GM19328 (cell line): ENCODE measurements around the gene ADAM15.

ENCODE experiments used
- ATAC-seq: cut with Tn5 transposase; IDR thresholded peaks from one replicate; pipeline ENCODE4 v1.9.1; 2021; ENCODE audit warnings: mild to moderate bottlenecking, moderate library complexity; ENCODE audit not compliant: unreplicated experiment

ADAM15 gene

DNA sequence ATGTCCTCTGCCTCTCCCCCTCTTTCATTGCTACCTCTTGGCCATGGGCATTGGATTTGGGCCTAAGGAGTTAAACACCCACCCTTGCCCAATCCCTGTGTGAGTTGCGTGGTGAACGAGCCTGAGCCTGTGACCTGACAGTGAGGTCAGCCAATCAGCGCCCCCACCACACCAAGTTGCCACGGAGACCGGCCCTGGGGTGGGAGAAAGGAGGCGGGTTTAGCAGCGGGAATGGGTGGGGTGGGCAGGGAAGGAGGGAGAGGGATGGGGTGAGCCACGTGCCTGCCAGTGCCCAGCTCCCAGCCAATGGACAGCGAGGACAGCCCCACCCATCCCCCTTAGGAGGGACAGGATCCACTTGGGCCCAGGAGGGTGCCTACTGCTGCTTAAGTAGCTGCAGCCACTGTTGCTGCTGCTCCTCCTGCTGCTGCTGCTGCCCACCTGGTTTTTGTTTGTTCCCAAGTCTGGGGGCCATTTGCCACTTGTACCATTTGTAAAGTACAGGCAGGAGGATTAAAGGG, 39.0 kb upstream of the ADAM15 start:
- no peak for ATAC-seq

DNA sequence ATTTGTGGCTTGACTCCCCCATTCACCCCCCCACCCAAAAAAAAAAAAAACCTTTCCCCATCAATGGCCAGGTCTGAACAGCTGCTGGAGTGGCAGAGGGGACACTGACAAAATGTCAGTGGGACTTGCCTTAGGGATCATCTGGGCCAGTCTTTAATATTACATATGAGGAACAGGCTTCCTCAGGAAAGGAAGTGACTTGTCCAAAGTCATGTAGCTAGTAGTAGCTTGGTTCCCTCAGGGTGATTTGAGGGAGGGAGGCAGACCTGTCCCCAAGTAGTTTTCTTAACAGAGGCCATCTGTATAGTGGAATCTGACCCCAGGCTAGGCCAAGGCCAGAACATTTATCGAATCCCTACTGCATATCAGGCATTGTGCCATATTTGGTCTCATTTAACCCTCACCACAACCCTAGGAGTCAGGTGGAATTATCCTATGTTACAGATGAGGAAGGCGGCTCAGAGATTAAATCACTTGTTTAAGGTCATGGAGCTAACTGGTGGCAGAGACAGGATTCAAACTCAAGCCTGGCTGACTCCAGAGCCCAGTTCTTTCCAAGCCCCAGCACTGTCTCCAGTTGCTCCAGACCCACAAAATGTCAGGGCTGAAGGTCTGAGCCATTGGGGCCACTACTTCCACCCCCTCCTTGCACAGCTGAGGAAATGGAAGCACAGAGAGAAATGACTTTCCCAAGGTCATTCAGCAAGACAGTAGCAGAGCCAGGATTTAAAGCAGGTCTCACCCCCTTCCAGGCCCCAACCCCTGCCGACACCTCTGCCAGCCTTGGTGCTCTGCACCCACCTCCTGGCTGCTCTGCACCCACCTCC, 38.1 kb upstream of the ADAM15 start:
- ATAC-seq: no peak

- no peak for ATAC-seq
Observed at GRCh38 chr1:155013632-155014031, 37.5 kb upstream of the ADAM15 start.

DNA sequence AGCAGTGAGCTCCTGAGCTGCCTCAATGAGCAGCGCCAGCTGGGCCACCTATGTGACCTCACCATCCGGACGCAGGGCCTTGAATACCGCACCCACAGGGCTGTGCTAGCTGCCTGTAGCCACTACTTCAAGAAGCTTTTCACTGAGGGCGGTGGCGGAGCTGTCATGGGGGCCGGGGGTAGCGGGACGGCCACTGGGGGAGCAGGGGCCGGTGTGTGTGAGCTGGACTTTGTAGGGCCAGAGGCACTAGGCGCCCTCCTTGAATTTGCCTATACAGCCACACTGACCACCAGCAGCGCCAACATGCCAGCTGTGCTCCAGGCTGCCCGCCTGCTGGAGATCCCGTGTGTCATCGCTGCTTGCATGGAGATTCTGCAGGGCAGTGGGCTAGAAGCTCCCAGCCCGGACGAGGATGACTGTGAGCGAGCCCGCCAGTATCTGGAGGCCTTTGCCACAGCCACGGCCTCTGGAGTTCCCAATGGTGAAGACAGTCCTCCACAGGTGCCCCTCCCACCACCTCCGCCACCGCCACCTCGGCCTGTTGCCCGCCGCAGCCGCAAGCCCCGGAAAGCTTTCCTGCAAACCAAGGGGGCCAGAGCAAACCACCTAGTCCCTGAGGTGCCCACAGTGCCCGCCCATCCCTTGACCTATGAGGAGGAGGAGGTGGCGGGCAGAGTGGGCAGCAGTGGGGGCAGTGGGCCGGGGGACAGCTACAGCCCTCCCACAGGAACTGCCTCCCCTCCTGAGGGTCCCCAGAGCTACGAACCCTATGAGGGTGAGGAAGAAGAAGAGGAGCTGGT, 36.2 kb upstream of the ADAM15 start:
- ATAC-seq: no peak

GRCh38 chr1:155015527-155016230, 35.4 kb upstream of the ADAM15 start:
- no peak for ATAC-seq

DNA sequence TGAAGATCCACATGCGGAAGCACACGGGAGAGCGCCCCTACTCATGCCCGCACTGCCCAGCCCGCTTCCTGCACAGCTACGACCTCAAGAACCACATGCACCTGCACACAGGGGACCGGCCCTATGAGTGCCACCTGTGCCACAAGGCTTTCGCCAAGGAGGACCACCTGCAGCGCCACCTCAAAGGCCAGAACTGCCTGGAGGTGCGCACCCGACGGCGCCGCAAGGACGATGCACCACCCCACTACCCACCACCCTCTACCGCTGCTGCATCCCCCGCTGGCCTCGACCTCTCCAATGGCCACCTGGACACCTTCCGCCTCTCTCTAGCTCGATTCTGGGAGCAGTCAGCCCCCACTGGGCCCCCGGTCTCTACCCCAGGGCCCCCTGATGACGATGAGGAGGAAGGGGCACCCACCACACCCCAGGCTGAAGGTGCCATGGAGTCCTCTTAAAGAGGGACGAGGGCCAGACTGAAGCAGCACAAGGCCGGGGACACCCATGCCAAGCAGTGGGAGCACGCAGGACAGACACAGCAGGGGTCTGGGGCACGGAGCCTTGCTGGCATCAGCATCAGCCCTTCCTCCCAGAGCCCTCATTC, 34.8 kb upstream of the ADAM15 start:
- ATAC-seq: no peak

DNA sequence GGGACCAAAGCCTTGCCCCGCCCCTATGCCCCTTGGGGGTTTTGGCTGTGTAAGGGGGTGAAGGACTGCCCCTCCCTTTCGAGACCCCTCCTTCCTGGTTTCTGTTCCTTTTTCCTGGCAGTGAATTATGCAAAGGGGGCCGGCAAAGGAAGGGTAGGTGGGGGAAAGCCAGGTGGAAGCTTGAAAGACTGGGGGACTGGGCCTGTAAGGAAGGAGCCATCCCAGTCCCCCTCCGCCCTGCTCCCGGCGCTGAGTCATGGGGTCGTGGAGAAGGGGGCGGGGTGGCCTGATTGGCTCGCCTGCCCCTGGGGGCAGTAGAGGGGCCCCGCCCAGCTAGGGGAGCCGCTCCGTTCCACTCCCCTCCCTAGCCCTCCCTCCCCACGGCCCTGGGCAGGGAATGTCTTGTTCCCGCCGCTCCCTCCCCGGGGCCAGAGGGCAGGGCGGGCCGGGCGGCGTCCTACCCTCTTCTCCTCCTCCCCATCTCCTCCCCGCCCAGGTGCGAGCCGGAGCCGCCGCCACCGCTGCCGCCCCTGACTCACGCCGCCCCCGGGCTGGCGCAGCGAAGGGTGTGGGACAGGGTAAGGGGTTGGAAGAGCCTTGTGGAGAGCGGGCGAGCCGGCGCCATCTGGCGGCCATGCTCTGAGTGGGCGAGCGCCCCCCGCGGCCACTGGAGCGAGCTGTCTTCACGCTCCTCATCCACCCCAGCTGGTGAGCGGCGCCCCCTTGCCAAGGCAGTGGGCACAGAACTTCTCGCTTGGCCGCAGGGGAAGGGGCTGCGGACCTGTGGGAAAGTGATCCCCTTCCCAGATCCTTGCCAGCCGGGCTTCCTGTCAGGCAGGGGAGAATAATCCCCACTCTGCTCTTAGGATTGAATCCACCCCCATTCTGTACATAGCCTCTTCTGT, 33.8 kb upstream of the ADAM15 start:
- ATAC-seq: peak; percentile 84

GRCh38 chr1:155017946-155018316, 33.2 kb upstream of the ADAM15 start:
- ATAC-seq: no peak

DNA sequence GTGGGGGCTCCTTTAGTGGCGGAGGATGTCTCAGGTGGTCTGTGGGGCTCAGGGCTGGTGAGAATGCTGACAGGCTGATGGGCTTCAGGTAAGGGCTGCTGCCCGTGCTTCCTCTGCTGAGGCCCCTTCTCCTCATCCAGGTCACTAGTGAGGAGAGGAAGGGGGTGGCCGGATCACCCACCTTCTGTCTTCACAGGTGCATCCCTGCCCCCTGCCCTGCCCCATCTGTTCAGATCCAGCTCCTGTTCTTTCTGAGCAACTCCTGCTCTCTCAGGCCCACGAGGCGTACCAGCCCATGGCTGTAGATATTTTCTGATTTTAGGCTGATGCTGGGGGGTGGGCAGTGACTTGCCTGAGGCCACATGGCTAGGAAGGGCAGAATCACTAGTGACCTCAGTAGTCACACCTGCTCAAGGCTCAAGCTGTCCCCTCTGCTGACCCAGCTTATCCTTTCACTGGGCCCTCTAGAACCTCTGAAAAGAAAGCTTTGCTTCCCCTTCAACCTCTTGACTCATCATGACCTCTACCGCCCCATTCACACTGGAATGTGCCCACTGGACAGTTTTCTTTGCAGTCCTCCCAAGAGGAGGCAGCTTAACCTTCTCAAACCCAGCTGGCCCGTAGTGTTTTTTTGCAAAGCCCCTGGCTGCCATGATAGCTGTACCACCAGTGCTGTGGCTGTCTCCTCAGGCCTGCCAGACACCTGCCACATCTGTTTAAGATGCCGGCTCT, 32.3 kb upstream of the ADAM15 start:
- ATAC-seq: no peak

GRCh38 chr1:155019377-155020245, 31.5 kb upstream of the ADAM15 start:
- ATAC-seq: no peak

DNA sequence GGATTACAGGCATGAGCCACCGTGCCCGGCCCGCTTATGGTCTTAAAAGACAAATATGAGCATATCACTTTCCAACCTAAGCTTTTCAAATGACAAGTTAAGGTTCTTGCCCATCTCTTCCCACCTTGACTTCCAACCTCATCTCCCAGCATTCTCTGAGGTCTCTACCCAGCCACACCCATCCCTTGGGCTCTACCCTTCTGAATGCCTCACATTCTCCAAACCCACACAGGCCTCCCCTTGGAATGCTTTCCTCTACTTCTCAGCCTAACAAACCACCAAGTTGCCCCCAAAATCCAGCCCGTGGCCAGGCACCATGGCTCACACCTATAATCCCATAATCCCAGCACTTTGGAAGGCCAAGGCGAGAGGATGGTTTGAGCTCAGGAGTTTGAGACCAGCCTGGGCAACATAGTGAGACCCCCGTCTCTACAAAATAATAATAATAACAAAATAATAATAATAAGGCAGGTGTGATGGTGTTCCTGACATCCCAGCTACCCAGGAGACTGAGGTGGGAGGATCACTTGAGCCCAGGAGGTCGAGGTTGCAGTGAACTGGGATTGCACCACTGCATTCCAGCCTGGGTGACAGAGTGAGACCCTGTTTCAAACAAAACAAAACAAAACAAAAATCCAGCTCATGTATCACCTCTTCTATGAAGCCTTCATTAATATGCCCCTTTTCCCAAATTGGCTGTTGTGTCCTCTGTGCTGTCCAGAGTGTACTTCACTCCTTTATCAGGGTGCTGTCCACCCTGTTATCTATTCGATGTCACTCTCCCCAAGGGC, 28.8 kb upstream of the ADAM15 start:
- ATAC-seq: no peak

DNA sequence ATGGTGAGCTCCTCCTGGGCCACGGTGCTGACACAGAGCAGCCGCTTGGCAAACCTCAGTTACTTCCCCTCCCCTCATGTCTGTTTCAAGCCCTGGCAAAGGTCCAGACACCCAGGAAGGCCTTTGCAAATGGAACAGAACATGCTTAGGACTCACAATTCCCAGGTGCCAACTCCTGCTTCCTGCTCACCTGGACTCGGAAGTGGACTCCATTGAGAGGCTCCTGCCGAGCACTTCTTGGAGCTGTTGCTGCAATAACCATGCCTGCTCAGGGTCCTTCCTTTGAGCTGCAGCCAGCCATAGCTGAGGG, 28.2 kb upstream of the ADAM15 start:
- no peak for ATAC-seq

DNA sequence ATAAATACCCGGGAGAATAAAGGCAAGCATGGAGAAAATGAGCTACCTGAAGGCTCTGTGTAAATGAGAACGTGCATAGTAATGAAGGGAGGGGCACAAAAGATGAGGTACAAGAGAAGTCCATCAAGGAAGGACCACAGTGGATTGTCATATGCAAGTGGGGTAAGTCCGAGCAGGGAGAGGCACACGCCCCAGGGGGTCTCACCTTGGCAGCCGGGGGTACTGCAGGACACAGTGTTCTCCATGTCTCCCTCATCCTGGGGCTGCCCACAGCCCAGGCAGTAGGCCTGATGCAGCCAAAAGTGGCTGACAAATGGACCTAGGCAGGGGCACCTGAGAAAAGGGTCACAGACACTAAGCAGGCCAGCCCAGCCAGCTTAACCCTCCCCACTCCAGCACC, 27.5 kb upstream of the ADAM15 start:
- ATAC-seq: no peak

GRCh38 chr1:155024315-155024714, 26.8 kb upstream of the ADAM15 start:
- ATAC-seq: no peak

GRCh38 chr1:155026154-155026553, 25.0 kb upstream of the ADAM15 start:
- ATAC-seq: no peak

DNA sequence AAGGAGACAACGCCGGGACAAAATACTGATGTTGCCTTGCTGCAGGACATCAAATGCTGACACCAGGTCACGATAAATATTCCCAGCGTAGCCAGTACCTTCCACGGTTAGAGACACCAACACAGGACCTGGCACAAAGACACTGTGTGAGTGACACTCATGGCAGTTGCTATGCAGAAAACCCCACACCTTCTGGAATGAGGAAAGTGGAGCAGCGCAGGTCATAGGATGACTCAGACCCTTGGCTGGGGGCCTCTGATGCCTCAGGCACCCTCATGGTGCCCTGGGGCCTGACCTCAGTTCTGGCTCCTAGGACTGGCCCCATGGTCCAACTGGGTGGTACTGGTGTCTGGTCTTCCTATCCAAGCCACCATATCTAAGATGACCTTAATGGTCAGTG, 24.5 kb upstream of the ADAM15 start:
- ATAC-seq: no peak

DNA sequence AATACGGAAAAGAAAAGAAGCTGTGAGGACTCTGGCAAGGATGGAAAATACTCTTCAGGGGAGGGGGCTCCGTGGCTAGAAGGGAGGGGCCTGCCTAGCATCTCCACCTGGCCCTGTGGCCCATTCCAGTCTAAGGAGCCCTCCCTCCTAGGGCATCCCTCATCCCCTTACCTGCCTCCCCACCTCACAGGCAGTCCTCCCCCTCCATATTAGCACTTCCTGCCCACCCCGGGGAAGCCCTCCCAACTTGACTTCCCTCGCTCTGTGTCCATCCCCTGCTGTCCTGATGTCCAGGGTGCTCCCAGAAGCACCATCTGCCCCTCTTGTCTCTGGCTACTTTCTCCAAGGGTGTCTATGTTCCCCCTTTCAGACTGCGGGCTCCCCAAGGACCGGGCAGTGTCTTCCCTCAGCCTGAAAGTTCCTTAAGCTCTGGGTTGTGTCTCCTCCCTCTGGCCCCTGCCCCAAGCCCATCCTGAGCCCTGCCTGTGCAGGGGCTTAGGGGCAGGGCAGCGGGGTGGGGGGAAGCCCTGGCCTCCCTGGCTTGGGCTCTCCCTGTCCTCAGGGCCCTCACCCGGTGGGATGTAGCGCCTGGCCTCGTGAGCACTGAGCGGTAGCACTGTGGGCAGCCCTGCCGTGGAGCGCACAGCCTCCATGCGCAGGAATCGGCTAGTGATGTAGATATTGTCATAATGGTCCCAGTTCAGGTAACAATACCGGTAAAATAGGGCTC, 21.4 kb upstream of the ADAM15 start:
- ATAC-seq: no peak
